ENCODE results near the gene RBM28. TPM values are rescaled to one million over a fixed set of nuclear protein-coding genes. Genes with fewer than 3 reads are reported as not detected.

Gene RBM28
- total RNA-seq, 2 donors from 2014 or later: 20.2 to 28.3 TPM

DNA sequence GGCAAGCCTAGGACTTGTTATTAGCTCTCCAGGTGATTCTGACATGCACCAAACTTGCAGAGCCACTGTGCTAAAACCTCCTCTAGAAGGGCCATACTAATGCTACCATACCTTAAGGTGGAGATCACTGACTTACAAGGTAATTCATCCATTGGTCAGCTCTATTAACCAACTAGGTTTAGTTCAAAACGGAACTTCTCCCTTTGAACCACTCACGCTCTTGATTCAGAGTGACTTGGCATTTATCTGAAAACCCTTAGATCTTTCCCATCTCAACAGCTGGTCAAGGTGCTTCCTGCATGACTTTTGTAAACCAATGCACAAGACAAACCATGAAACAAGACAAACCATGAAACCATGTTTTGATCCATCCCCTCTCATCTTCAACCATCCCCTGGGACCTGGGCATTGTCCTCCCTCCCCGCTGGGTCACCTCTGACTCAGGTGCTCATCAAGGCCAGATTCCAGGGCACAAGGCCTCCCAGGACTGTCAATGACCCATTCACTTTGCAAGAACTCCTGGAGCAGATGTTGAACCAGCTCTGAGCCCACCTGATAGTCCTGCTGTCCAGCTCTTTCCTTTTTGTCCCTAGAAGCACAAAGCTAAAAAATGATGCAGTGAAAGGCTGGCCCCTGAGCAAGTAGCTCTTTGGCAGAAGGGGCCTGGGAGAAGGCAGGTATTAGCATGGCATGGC, 47.3 kb upstream of the RBM28 start:
- no peaks in the 10 kb centered on the region for H3K9me3 ChIP-seq
- intact Hi-C loops (cut with DNase I): no loop called here
- ATAC-seq (no peak), DNase-seq (no peak)
- peaks cover 0 to 10% of the 10 kb centered on the region in 2 donors for H3K36me3 ChIP-seq (replicated peaks in 1 of 2; ENCODE audit: insufficient read depth in 1 of 2, low read depth in 2 of 2)
- no peak for TF ChIP-seq POLR2A (IDR thresholded peaks at IDR 0.05)
- TF ChIP-seq, protein P1, sequence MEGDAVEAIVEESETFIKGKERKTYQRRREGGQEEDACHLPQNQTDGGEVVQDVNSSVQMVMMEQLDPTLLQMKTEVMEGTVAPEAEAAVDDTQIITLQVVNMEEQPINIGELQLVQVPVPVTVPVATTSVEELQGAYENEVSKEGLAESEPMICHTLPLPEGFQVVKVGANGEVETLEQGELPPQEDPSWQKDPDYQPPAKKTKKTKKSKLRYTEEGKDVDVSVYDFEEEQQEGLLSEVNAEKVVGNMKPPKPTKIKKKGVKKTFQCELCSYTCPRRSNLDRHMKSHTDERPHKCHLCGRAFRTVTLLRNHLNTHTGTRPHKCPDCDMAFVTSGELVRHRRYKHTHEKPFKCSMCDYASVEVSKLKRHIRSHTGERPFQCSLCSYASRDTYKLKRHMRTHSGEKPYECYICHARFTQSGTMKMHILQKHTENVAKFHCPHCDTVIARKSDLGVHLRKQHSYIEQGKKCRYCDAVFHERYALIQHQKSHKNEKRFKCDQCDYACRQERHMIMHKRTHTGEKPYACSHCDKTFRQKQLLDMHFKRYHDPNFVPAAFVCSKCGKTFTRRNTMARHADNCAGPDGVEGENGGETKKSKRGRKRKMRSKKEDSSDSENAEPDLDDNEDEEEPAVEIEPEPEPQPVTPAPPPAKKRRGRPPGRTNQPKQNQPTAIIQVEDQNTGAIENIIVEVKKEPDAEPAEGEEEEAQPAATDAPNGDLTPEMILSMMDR (IDR thresholded peaks at IDR 0.05): no peak
- H3K4me1 ChIP-seq: no peaks in the 10 kb centered on the region
- H3K27ac ChIP-seq: no peak overlapping the region
- H3K4me3 ChIP-seq: no peak overlapping the region
- no peaks in the 10 kb centered on the region for H3K27me3 ChIP-seq
- WGBS, 2 donors: 65 to 76% methylated on average over 3 of the region's 3 CpGs

DNA sequence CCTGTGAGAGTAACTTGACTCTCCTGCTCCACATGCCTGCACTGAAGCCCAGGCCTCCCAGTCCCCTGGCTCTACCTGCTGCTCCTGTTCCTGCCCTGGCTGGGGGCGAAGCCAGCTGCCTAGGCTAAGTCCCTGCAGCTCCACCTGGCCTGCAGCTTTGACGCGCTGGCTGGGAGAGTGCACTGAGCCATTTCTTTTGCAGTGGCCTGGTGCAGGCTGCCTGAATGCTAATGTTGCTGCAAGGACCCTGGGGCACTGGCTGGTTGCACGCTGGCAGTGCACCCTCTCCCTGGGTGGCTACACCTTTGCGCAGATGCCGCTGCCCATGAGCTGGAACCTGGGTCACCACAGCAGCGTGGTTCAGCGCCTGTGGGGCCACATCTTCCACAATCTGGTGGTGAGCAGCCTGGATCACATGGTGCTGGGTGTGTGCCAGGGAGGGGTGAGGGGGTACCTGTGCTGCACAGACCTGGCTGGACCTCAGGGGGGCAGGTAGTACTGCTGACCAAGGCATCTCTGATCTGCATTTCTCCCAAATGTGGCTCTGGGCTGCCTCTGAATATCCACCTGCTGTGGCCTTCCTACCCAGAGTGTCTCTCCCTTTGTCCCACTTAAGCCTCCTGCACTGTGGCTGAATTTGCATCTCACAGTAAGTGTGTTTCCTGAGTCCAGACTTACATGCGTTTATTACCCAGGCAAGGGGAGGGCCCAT, 46.1 kb upstream of the RBM28 start:
- H3K4me3 ChIP-seq: no peak overlapping the region
- no peaks in the 10 kb centered on the region for H3K9me3 ChIP-seq
- WGBS, 2 donors: 62 to 63% methylated on average over 2 to 8 of the region's 9 CpGs
- DNase-seq: no peak
- no peak for ATAC-seq
- peaks cover 0 to 5% of the 10 kb centered on the region in 2 donors for H3K36me3 ChIP-seq (replicated peaks in 1 of 2; ENCODE audit: insufficient read depth in 1 of 2, low read depth in 2 of 2)
- TF ChIP-seq POLR2A (IDR thresholded peaks at IDR 0.05): no peak
- intact Hi-C loops (cut with DNase I): loop anchor here (2.0 kb wide), 1 partner anchor 39 kb away; no protein-coding TSS in a partner anchor
- H3K27me3 ChIP-seq: no peaks in the 10 kb centered on the region
- H3K27ac ChIP-seq: no peak overlapping the region
- no peaks in the 10 kb centered on the region for H3K4me1 ChIP-seq

GRCh38 chr7:128389085-128389617, 45.4 kb upstream of the RBM28 start:
- ATAC-seq: no peak
- intact Hi-C loops (cut with DNase I): loop anchor here (2.0 kb wide), 1 partner anchor 38 kb away; no protein-coding TSS in a partner anchor
- TF ChIP-seq POLR2A (IDR thresholded peaks at IDR 0.05): no peak
- TF ChIP-seq, protein P1 (IDR thresholded peaks at IDR 0.05): no peak
- H3K36me3 ChIP-seq (replicated peaks in 1 of 2; ENCODE audit: insufficient read depth in 1 of 2, low read depth in 2 of 2): peaks cover 0 to 2% of the 10 kb centered on the region in 2 donors
- H3K4me3 ChIP-seq: no peak overlapping the region
- no peak for DNase-seq
- no peaks in the 10 kb centered on the region for H3K27me3 ChIP-seq
- no peaks in the 10 kb centered on the region for H3K9me3 ChIP-seq
- no peaks in the 10 kb centered on the region for H3K4me1 ChIP-seq
- 52 to 58% methylated on average over 2 of the region's 2 CpGs for WGBS, 2 donors
- no peak overlapping the region for H3K27ac ChIP-seq

DNA sequence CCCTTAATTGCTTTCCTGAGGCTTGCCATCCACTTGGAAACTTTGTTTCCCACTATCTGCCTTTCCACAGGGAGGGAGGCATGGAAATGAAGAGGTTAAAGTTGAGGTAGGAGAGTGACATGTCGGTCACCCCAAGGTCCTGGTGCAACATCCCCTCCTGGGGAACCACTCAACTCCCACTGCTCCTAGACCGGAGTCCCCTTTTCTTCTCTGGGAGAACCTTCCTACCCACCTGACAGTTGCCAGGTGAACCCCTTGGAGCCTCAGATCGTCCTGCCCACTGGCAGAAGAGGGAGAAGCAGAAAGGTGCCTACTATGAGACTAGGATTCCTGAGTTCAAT, 44.4 kb upstream of the RBM28 start:
- Histone ChIP-seq H3K36me3 (replicated peaks in 1 of 2; ENCODE audit: insufficient read depth in 1 of 2, low read depth in 2 of 2) (no peaks in the 10 kb centered on the region), H3K4me1 (no peaks in the 10 kb centered on the region), H3K9me3 (no peaks in the 10 kb centered on the region), H3K4me3 (no peak overlapping the region), H3K27ac (no peak overlapping the region), H3K27me3 (no peaks in the 10 kb centered on the region)
- intact Hi-C loops (cut with DNase I): loop anchor here (2.0 kb wide), 1 partner anchor 37 kb away; no protein-coding TSS in a partner anchor
- ATAC-seq: no peak
- no peak for TF ChIP-seq POLR2A (IDR thresholded peaks at IDR 0.05)
- TF ChIP-seq, protein P1 (IDR thresholded peaks at IDR 0.05): no peak
- WGBS, 2 donors: 40 to 47% methylated on average over 3 of the region's 3 CpGs
- no peak for DNase-seq
